Fibroblast of skin of right quadriceps (primary cell): ENCODE results near the gene KLHL3.
"Not testable (repeated sequence)": the region's sequence is repeated elsewhere in the genome, so short reads cannot be mapped to it uniquely, and the experiment has no call there.

Source experiments
- DNase-seq: peaks from one replicate; pipeline ENCODE4 v3.0.0-alpha.2; 2013

KLHL3 gene

GRCh38 chr5:137665678-137666460 lies 70.0 kb downstream of the KLHL3 start:
- DNase-seq = no peak

GRCh38 chr5:137660349-137660817 lies 75.5 kb downstream of the KLHL3 start:
- DNase-seq = peak; percentile 63

- DNase-seq = no peak
Measured at GRCh38 chr5:137659209-137659608, 76.7 kb downstream of the KLHL3 start.

- no peak for DNase-seq
Measured at GRCh38 chr5:137658324-137658723, 77.6 kb downstream of the KLHL3 start.

GRCh38 chr5:137657073-137657472 lies 78.8 kb downstream of the KLHL3 start:
- DNase-seq = no peak

GRCh38 chr5:137656558-137656957 lies 79.3 kb downstream of the KLHL3 start:
- DNase-seq = no peak

GRCh38 chr5:137651022-137651421 lies 84.9 kb downstream of the KLHL3 start:
- no peak for DNase-seq

- DNase-seq = peak; percentile 44
Measured at GRCh38 chr5:137649228-137649935, 86.5 kb downstream of the KLHL3 start.

GRCh38 chr5:137648361-137648760 lies 87.5 kb downstream of the KLHL3 start:
- DNase-seq = no peak

- DNase-seq = no peak
Measured at GRCh38 chr5:137647401-137647800, 88.5 kb downstream of the KLHL3 start.

GRCh38 chr5:137646761-137647160 lies 89.1 kb downstream of the KLHL3 start:
- no peak for DNase-seq

GRCh38 chr5:137643081-137643480 lies 92.8 kb downstream of the KLHL3 start:
- DNase-seq = not testable (repeated sequence)

GRCh38 chr5:137642091-137642490 lies 93.8 kb downstream of the KLHL3 start:
- DNase-seq = no peak

- no peak for DNase-seq
Measured at GRCh38 chr5:137641148-137641547, 94.7 kb downstream of the KLHL3 start.

- DNase-seq = no peak
Measured at GRCh38 chr5:137639645-137640044, 96.2 kb downstream of the KLHL3 start.

GRCh38 chr5:137638841-137639240 lies 97.0 kb downstream of the KLHL3 start:
- DNase-seq = no peak

- peak; percentile 36 for DNase-seq
Measured at GRCh38 chr5:137636830-137637714, 98.8 kb downstream of the KLHL3 start.

- no peak for DNase-seq
Measured at GRCh38 chr5:137636099-137636498, 99.8 kb downstream of the KLHL3 start.

GRCh38 chr5:137635521-137635921 lies 100.4 kb downstream of the KLHL3 start:
- no peak for DNase-seq

- DNase-seq = no peak
Measured at GRCh38 chr5:137633896-137634295, 102.0 kb downstream of the KLHL3 start.

- DNase-seq = no peak
Measured at GRCh38 chr5:137632716-137633115, 103.2 kb downstream of the KLHL3 start.

- no peak for DNase-seq
Measured at GRCh38 chr5:137631453-137631852, 104.4 kb downstream of the KLHL3 start.

- DNase-seq = no peak
Measured at GRCh38 chr5:137630972-137631370, 104.9 kb downstream of the KLHL3 start.
